Measurements from ENCODE around the gene MCC. TPM values are rescaled to one million over a fixed set of nuclear protein-coding genes. Genes with fewer than 3 reads are reported as not detected.

Gene MCC
- total RNA-seq, 4 donors from 2014 or later, result 1.2 to 133 (median 8.5) TPM

DNA sequence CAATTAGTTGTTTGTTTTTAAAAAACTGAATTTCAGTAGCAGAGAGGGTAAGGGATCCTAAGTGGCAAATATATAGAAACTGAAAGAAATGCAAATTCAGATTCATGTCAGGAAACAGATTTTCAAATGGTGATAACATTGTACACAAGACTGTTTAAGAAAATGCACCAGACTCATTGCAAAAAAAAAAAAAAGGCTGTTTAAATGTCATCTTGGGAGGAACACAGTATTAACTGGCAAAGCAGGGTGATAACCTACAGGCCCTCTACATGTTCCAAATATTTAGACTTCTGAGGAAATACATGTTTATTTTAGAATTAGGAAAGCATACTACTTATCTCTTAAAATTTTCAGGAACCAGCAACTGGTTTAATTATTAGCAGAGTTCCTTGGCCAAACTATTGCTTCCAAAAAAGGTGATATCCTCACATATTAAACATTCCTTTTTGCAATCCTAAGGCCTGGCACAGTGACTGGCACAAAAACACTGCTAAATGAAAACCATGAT lies 167.9 kb downstream of the MCC start:
- no peak overlapping the region for H3K4me3 ChIP-seq
- H3K36me3 ChIP-seq, result no peaks in the 10 kb centered on the region
- no peaks in the 10 kb centered on the region for H3K27me3 ChIP-seq
- DNase-seq, result no peak
- H3K27ac ChIP-seq, result no peak overlapping the region
- no peaks in the 10 kb centered on the region for H3K4me1 ChIP-seq
- TF ChIP-seq POLR2A (IDR thresholded peaks at IDR 0.05), result no peak
- TF ChIP-seq, protein P1, sequence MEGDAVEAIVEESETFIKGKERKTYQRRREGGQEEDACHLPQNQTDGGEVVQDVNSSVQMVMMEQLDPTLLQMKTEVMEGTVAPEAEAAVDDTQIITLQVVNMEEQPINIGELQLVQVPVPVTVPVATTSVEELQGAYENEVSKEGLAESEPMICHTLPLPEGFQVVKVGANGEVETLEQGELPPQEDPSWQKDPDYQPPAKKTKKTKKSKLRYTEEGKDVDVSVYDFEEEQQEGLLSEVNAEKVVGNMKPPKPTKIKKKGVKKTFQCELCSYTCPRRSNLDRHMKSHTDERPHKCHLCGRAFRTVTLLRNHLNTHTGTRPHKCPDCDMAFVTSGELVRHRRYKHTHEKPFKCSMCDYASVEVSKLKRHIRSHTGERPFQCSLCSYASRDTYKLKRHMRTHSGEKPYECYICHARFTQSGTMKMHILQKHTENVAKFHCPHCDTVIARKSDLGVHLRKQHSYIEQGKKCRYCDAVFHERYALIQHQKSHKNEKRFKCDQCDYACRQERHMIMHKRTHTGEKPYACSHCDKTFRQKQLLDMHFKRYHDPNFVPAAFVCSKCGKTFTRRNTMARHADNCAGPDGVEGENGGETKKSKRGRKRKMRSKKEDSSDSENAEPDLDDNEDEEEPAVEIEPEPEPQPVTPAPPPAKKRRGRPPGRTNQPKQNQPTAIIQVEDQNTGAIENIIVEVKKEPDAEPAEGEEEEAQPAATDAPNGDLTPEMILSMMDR (IDR thresholded peaks at IDR 0.05), result no peak
- no peaks in the 10 kb centered on the region for H3K9me3 ChIP-seq

DNA sequence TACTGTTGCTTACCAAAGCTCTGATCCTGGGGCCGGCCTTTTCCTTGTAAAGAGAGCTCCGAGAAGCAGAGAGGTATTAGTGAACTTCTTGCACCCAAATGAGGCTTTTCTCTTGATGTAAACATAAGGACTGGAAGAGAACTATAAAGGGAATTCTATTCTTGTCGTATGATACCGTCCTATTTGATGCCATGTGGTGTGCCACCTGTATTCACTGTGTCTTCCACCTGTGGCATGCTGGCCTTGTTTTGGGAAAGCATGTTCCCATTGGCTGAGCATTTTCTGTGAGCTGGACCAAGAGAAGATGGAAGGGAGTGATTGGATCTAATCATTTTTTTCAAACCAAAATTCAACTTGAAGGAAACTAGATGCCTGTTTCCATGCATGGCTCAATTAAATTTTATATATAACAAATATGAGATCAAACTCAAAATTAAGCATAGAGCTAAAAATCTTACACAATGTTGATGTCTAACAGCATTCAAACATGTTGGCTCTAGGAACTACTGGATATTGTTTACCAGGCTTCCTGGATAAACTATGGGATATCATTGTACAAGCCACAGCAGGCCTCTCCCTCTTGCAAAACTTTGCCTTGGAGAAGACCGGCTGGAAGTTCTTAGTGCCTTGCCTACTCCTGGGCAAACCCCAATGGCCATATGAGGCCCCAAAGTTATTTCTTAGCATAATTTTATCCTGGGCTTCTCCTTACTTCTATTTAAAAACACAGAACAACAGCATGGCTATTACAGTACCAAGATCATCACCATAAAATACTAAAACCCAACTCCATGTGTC lies 168.8 kb downstream of the MCC start:
- TF ChIP-seq, protein P1 (IDR thresholded peaks at IDR 0.05), result no peak
- TF ChIP-seq POLR2A (IDR thresholded peaks at IDR 0.05), result no peak
- Histone ChIP-seq H3K36me3 (no peaks in the 10 kb centered on the region), H3K27me3 (no peaks in the 10 kb centered on the region)

DNA sequence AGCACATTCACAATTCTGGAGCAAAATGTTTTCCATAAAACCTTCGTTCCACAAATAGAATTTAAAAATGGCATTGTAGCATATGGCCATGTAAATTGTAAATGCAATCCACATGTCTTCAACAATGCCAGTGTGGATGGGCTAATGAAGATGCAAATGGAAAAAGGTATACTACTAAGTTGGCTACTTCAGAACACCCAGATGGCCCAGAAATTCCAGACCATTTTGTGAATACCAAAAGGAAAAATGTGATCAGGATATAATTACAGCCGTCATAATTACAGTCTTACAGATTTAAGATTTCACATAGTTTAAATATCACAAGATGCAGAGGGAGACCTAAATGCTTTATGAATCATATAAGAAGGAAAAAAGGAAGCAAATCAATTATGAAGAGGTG lies 170.6 kb downstream of the MCC start:
- Histone ChIP-seq H3K27me3 (no peaks in the 10 kb centered on the region), H3K9me3 (no peaks in the 10 kb centered on the region), H3K4me1 (no peaks in the 10 kb centered on the region), H3K27ac (no peak overlapping the region), H3K4me3 (no peak overlapping the region), H3K36me3 (no peaks in the 10 kb centered on the region)
- TF ChIP-seq, protein P1 (IDR thresholded peaks at IDR 0.05), result no peak
- no peak for TF ChIP-seq POLR2A (IDR thresholded peaks at IDR 0.05)
- no peak for DNase-seq

More for the DNA sequence above, 168.8 kb downstream of the MCC start:
- Histone ChIP-seq H3K4me1 (no peaks in the 10 kb centered on the region), H3K4me3 (no peak overlapping the region), H3K27ac (no peak overlapping the region), H3K9me3 (no peaks in the 10 kb centered on the region)
- no peak for DNase-seq

DNA sequence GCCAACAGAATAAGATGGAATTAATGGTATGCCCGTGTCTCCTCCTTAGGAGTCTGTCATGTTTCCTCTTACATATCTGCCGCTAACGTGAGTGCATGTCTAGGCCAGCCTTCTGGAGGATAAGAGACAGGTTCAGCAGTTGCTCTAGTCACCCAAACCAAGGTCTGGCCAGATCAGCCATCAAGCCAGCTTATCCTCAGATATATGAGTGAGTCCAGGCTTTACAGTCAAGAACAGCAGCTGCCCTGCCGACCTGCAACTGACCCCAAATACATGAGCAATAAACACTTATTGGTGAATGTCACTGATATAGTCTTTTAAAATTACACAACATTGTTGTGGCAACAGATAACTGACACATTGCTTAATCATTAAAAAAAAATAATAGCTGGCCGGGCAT lies 177.0 kb downstream of the MCC start:
- H3K4me3 ChIP-seq, result no peak overlapping the region
- H3K27ac ChIP-seq, result no peak overlapping the region
- H3K9me3 ChIP-seq, result no peaks in the 10 kb centered on the region
- no peaks in the 10 kb centered on the region for H3K4me1 ChIP-seq
- TF ChIP-seq, protein P1 (IDR thresholded peaks at IDR 0.05), result no peak
- TF ChIP-seq POLR2A (IDR thresholded peaks at IDR 0.05), result no peak
- no peak for DNase-seq
- no peaks in the 10 kb centered on the region for H3K36me3 ChIP-seq
- no peaks in the 10 kb centered on the region for H3K27me3 ChIP-seq

DNA sequence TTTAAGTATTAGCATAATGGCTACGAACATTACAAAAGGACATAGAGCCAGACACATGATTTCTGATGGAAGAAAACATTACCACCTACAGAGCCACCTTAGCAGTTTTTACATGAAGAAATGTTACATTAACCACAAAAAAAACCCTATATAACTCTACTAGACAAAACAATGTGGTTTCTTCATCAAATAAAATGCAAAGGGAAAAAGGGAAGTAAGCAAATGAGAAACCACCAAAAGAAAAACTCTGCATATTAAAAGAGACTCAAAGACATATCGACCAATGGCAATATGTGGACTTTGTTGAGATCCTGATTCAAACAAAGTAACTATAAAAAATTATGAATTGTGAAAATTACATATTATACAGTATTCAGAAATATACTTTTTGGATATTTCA lies 186.1 kb downstream of the MCC start:
- H3K27me3 ChIP-seq, result no peaks in the 10 kb centered on the region

More for the DNA sequence above, 186.1 kb downstream of the MCC start:
- no peak for TF ChIP-seq POLR2A (IDR thresholded peaks at IDR 0.05)
- TF ChIP-seq, protein P1 (IDR thresholded peaks at IDR 0.05), result no peak
- H3K27ac ChIP-seq, result no peak overlapping the region
- DNase-seq, result no peak
- no peaks in the 10 kb centered on the region for H3K9me3 ChIP-seq
- H3K4me1 ChIP-seq, result no peaks in the 10 kb centered on the region
- no peak overlapping the region for H3K4me3 ChIP-seq
- H3K36me3 ChIP-seq, result no peaks in the 10 kb centered on the region
